OCI-LY7 (cell line): ENCODE results near the gene OSER1. TPM values are rescaled to one million over a fixed set of nuclear protein-coding genes. Genes with fewer than 3 reads are reported as not detected.

Source experiments
- BruUV-seq: library from RNA; stranded (reverse); fragments of 400-500 nt; replicated peaks from 2 replicates; lab custom pipeline; 2021; lab: Mats Ljungman, UMichigan
- CTCF ChIA-PET: fragments of 300-600 bp; sonication (Branson Sonifier 250); formaldehyde crosslinking; loops from one replicate; lab custom pipeline; 2022; ENCODE audit warnings: antibody characterized with exemption; ENCODE audit not compliant: unreplicated experiment; lab: Charles Lee
- POLR2A ChIA-PET: fragments of 300-600 bp; sonication (Branson Sonifier 250); formaldehyde crosslinking; loops from one replicate; lab custom pipeline; 2022; ENCODE audit warnings: antibody characterized with exemption; lab: Charles Lee
- DNase-seq: peaks from one replicate; pipeline ENCODE4 v3.0.0-alpha.2; 2015; ENCODE audit warnings: low spot score
- H2AFZ ChIP-seq: fragments of 200-600 bp; sonication (generic), shearing (Covaris generic); 2 replicates; pipeline ENCODE4 v1.6.1; 2014; ENCODE audit warnings: mild to moderate bottlenecking, antibody characterized with exemption, low read length, moderate library complexity
- H3K27ac ChIP-seq: fragments of 200-600 bp; sonication (generic); 2 replicates; pipeline ENCODE4 v1.5.1; 2014; ENCODE audit warnings: mixed run types, low read depth, mild to moderate bottlenecking, moderate library complexity, low read length, inconsistent platforms; ENCODE audit not compliant: poor library complexity, severe bottlenecking
- H3K36me3 ChIP-seq: fragments of 200-600 bp; sonication (generic); 2 replicates; pipeline ENCODE4 v1.6.1; 2014; ENCODE audit warnings: mild to moderate bottlenecking, antibody characterized with exemption, low read length, moderate library complexity, mixed read lengths; ENCODE audit not compliant: insufficient read depth
- H3K4me1 ChIP-seq: fragments of 200-600 bp; sonication (generic); 2 replicates; pipeline ENCODE4 v1.5.1; 2014; ENCODE audit warnings: mild to moderate bottlenecking, low read length; ENCODE audit not compliant: insufficient read depth, poor library complexity, severe bottlenecking
- H3K4me2 ChIP-seq: fragments of 200-600 bp; sonication (generic); 2 replicates; pipeline ENCODE4 v1.6.1; 2014; ENCODE audit warnings: mild to moderate bottlenecking, low read length
- H3K4me3 ChIP-seq: fragments of 200-600 bp; sonication (generic); 2 replicates; pipeline ENCODE4 v1.5.1; 2014; ENCODE audit warnings: mild to moderate bottlenecking, low read depth, low read length; ENCODE audit not compliant: poor library complexity, severe bottlenecking
- H3K79me2 ChIP-seq: fragments of 200-600 bp; sonication (generic); 2 replicates; pipeline ENCODE4 v1.6.1; 2016; ENCODE audit warnings: low read depth, mild to moderate bottlenecking, low read length, moderate library complexity, mixed read lengths; ENCODE audit not compliant: insufficient read depth
- H3K9me2 ChIP-seq: fragments of 200-600 bp; sonication (generic); 2 replicates; pipeline ENCODE4 v1.6.1; 2016; ENCODE audit warnings: mild to moderate bottlenecking, low read length, mixed read lengths; ENCODE audit not compliant: insufficient read depth
- H3K9me3 ChIP-seq: fragments of 200-600 bp; sonication (generic); 2 replicates; pipeline ENCODE4 v1.6.1; 2014; ENCODE audit warnings: mild to moderate bottlenecking, mixed run types, low read length, mixed read lengths
- H4K20me1 ChIP-seq: fragments of 200-600 bp; sonication (generic); 2 replicates; pipeline ENCODE4 v1.6.1; 2014; ENCODE audit warnings: mild to moderate bottlenecking, antibody characterized with exemption, low read length, moderate library complexity, mixed read lengths; ENCODE audit not compliant: insufficient read depth
- CTCF ChIP-seq: fragments of 200-600 bp; sonication (generic); conservative IDR thresholded peaks from 2 replicates; pipeline ENCODE4 v1.5.1; 2014; ENCODE audit warnings: mild to moderate bottlenecking, antibody characterized with exemption, low read length, moderate library complexity, mixed read lengths
- EZH2phosphoT487 ChIP-seq: fragments of 200-600 bp; sonication (generic); IDR thresholded peaks from 2 replicates; pipeline ENCODE4 v1.6.1; 2018; ENCODE audit warnings: low read depth, borderline replicate concordance, mild to moderate bottlenecking, mixed run types, antibody characterized with exemption, low read length, moderate library complexity, mixed read lengths
- intact Hi-C: fragments of 100-400 bp; cut with micrococcal nuclease; formaldehyde crosslinking; loops from one replicate; pipeline ENCODE4 v1.10.0; 2022; ENCODE audit not compliant: unreplicated experiment
- total RNA-seq, 2 experiments: library from RNA; depleted of rRNA in 1 of 2; stranded (reverse); fragments of >200 nt in 1 of 2; shearing (Covaris generic) in 1 of 2; gene quantifications; 2 replicates each; pipeline ENCODE4 v1.2.3, GENCODE V29; 2014 to 2022

OSER1 gene
- total RNA-seq, 2 experiments from 2014 or later, result 28.1 to 31.9 TPM

GRCh38 chr20:44173116-44173515 lies 37.5 kb downstream of the OSER1 start:
- TF ChIP-seq CTCF (no peak), EZH2phosphoT487 (no peak)
- DNase-seq, result no peak
- POLR2A ChIA-PET, result no interaction called here
- no peaks in the 10 kb centered on the region for H3K9me3 ChIP-seq
- H2AFZ ChIP-seq, result no peak overlapping the region
- H3K4me3 ChIP-seq, result no peak overlapping the region
- BruUV-seq, result no TSS peak
- H3K27ac ChIP-seq, result no peak overlapping the region
- H3K4me1 ChIP-seq, result no peaks in the 10 kb centered on the region
- H4K20me1 ChIP-seq, result no peaks in the 10 kb centered on the region
- no peaks in the 10 kb centered on the region for H3K9me2 ChIP-seq
- no peaks in the 10 kb centered on the region for H3K36me3 ChIP-seq
- H3K79me2 ChIP-seq, result no peaks in the 10 kb centered on the region
- CTCF ChIA-PET, result no interaction called here
- intact Hi-C loops, result no loop called here
- H3K4me2 ChIP-seq, result no peak overlapping the region

GRCh38 chr20:44172572-44172950 lies 38.0 kb downstream of the OSER1 start:
- H3K79me2 ChIP-seq, result no peaks in the 10 kb centered on the region
- H4K20me1 ChIP-seq, result no peaks in the 10 kb centered on the region
- no peak overlapping the region for H3K27ac ChIP-seq
- no peaks in the 10 kb centered on the region for H3K36me3 ChIP-seq
- H2AFZ ChIP-seq, result no peak overlapping the region
- H3K9me2 ChIP-seq, result no peaks in the 10 kb centered on the region
- no peak overlapping the region for H3K4me2 ChIP-seq
- no peak for DNase-seq
- TF ChIP-seq EZH2phosphoT487, result no peak
- no peak for TF ChIP-seq CTCF
- POLR2A ChIA-PET, result no interaction called here
- no peaks in the 10 kb centered on the region for H3K9me3 ChIP-seq
- CTCF ChIA-PET, result no interaction called here
- H3K4me3 ChIP-seq, result no peak overlapping the region
- H3K4me1 ChIP-seq, result no peaks in the 10 kb centered on the region
- intact Hi-C loops, result no loop called here
- no TSS peak for BruUV-seq

- CTCF ChIA-PET, result no interaction called here
- no peaks in the 10 kb centered on the region for H4K20me1 ChIP-seq
- H3K4me2 ChIP-seq, result no peak overlapping the region
- no peaks in the 10 kb centered on the region for H3K79me2 ChIP-seq
- H3K9me3 ChIP-seq, result no peaks in the 10 kb centered on the region
- H3K27ac ChIP-seq, result no peak overlapping the region
- no peak for TF ChIP-seq CTCF
- no peak for TF ChIP-seq EZH2phosphoT487
- H2AFZ ChIP-seq, result no peak overlapping the region
- DNase-seq, result no peak
- no peaks in the 10 kb centered on the region for H3K4me1 ChIP-seq
- intact Hi-C loops, result no loop called here
- H3K9me2 ChIP-seq, result no peaks in the 10 kb centered on the region
- H3K4me3 ChIP-seq, result no peak overlapping the region
- no TSS peak for BruUV-seq
- no peaks in the 10 kb centered on the region for H3K36me3 ChIP-seq
- POLR2A ChIA-PET, result no interaction called here
Measured at GRCh38 chr20:44171775-44172571, 38.6 kb downstream of the OSER1 start.
